Neutrophil (primary cell): Measurements from ENCODE around the gene HPCAL1.

Source experiments
- H3K27ac ChIP-seq: fragments of 200-600 bp; sonication (generic); 2 replicates; pipeline ENCODE4 v1.5.1; 2016; ENCODE audit warnings: mild to moderate bottlenecking, moderate library complexity
- H3K27me3 ChIP-seq: fragments of 200-600 bp; sonication (generic); 2 replicates; pipeline ENCODE4 v1.6.0; 2016; ENCODE audit warnings: mild to moderate bottlenecking
- H3K36me3 ChIP-seq: fragments of 200-600 bp; sonication (generic); 2 replicates; pipeline ENCODE4 v1.5.1; 2017
- H3K4me1 ChIP-seq, 2 experiments: fragments of 200-600 bp in 1 of 2; sonication (generic) in 1 of 2; 1 replicate in 1 of 2; 2 replicates in 1 of 2; pipeline versions ENCODE4 v1.5.1 to v1.6.1; 2013 to 2016; ENCODE audit warnings: low read depth in 1 of 2, low read length in 1 of 2, mild to moderate bottlenecking in 1 of 2, moderate library complexity in 1 of 2; ENCODE audit not compliant: control insufficient read depth in 1 of 2, insufficient read depth in 1 of 2
- H3K4me3 ChIP-seq, 2 experiments: fragments of 200-600 bp in 1 of 2; sonication (generic) in 1 of 2; 1 replicate in 1 of 2; 2 replicates in 1 of 2; pipeline ENCODE4 v1.5.1; 2013 to 2016; ENCODE audit warnings: low read depth in 1 of 2, low read length in 1 of 2, mild to moderate bottlenecking in 1 of 2, moderate library complexity in 1 of 2
- H3K9me3 ChIP-seq: fragments of 200-600 bp; sonication (generic); 2 replicates; pipeline ENCODE4 v1.5.1; 2016
- CTCF ChIP-seq: fragments of 200-600 bp; sonication (generic); IDR thresholded peaks from 2 replicates; pipeline ENCODE4 v1.5.1; 2016; ENCODE audit warnings: antibody characterized with exemption

The HPCAL1 gene

GRCh38 chr2:10267036-10267435 is 35.7 kb upstream of the HPCAL1 start:
- Histone ChIP-seq H3K9me3 (no peaks in the 10 kb centered on the region), H3K36me3 (no peaks in the 10 kb centered on the region), H3K4me1 (peaks cover 6 to 7% of the 10 kb centered on the region in 2 experiments), H3K27me3 (no peaks in the 10 kb centered on the region), H3K27ac (no peak overlapping the region), H3K4me3 (no peak overlapping the region)
- no peak for TF ChIP-seq CTCF

GRCh38 chr2:10267551-10268465 is 34.9 kb upstream of the HPCAL1 start:
- Histone ChIP-seq H3K36me3 (no peaks in the 10 kb centered on the region), H3K9me3 (no peaks in the 10 kb centered on the region), H3K27me3 (no peaks in the 10 kb centered on the region), H3K27ac (no peak overlapping the region), H3K4me3 (no peak overlapping the region), H3K4me1 (peaks cover 6 to 7% of the 10 kb centered on the region in 2 experiments)
- TF ChIP-seq CTCF: no peak

- no peaks in the 10 kb centered on the region for H3K27me3 ChIP-seq
- TF ChIP-seq CTCF: no peak
- no peaks in the 10 kb centered on the region for H3K36me3 ChIP-seq
- no peak overlapping the region for H3K4me3 ChIP-seq
- peaks cover 6 to 7% of the 10 kb centered on the region in 2 experiments for H3K4me1 ChIP-seq
- H3K27ac ChIP-seq: no peak overlapping the region
- H3K9me3 ChIP-seq: no peaks in the 10 kb centered on the region
Observed at GRCh38 chr2:10269291-10269690, 33.4 kb upstream of the HPCAL1 start.

GRCh38 chr2:10269711-10270610 is 32.7 kb upstream of the HPCAL1 start:
- no peaks in the 10 kb centered on the region for H3K9me3 ChIP-seq
- no peak for TF ChIP-seq CTCF

GRCh38 chr2:10271509-10271908 is 31.2 kb upstream of the HPCAL1 start:
- H3K9me3 ChIP-seq: no peaks in the 10 kb centered on the region
- H3K4me3 ChIP-seq: no peak overlapping the region
- peaks cover 6 to 7% of the 10 kb centered on the region in 2 experiments for H3K4me1 ChIP-seq
- H3K27me3 ChIP-seq: no peaks in the 10 kb centered on the region
- H3K27ac ChIP-seq: no peak overlapping the region
- no peak for TF ChIP-seq CTCF
- H3K36me3 ChIP-seq: no peaks in the 10 kb centered on the region

More at GRCh38 chr2:10269711-10270610, 32.7 kb upstream of the HPCAL1 start:
- Histone ChIP-seq H3K27me3 (no peaks in the 10 kb centered on the region), H3K4me3 (no peak overlapping the region), H3K4me1 (peaks cover 6 to 7% of the 10 kb centered on the region in 2 experiments), H3K36me3 (no peaks in the 10 kb centered on the region), H3K27ac (no peak overlapping the region)
